ENCODE results near the gene EXOSC10.

- TF ChIP-seq POLR2AphosphoS5 (IDR thresholded peaks at IDR 0.05), result no peak
- TF ChIP-seq CTCF (IDR thresholded peaks at IDR 0.05), result no peak
- no peak for TF ChIP-seq POLR2A (IDR thresholded peaks at IDR 0.05)
Measured at GRCh38 chr1:11046270-11046566, 53.5 kb downstream of the EXOSC10 start.

All from prostate gland (tissue), 2 donors.